GM19239 (cell line): ENCODE results near the gene CYP24A1.

Experiments
- DNase-seq: peaks from one replicate; pipeline ENCODE4 v3.0.0; 2011; ENCODE audit warnings: low spot score; ENCODE audit not compliant: insufficient read length
- FAIRE-seq: peaks from 2 replicates; lab custom pipeline; 2011; peaks lifted over from hg19 to GRCh38; lab: Jason Lieb, UNC

Gene CYP24A1

GRCh38 chr20:54204063-54204462, 30.3 kb upstream of the CYP24A1 start:
- DNase-seq (no peak), FAIRE-seq (no peak)

GRCh38 chr20:54203281-54203680, 29.5 kb upstream of the CYP24A1 start:
- no peak for FAIRE-seq
- no peak for DNase-seq

- no peak for DNase-seq
- no peak for FAIRE-seq
These were observed 27.6 kb upstream of the CYP24A1 start for GRCh38 chr20:54201268-54201846.

- FAIRE-seq (no peak), DNase-seq (no peak)
These were observed 26.9 kb upstream of the CYP24A1 start for GRCh38 chr20:54200487-54201267.

- FAIRE-seq (peak; percentile 86), DNase-seq (peak; percentile 29)
These were observed 26.0 kb upstream of the CYP24A1 start for GRCh38 chr20:54199721-54200176.

- no peak for FAIRE-seq
- no peak for DNase-seq
These were observed 25.5 kb upstream of the CYP24A1 start for GRCh38 chr20:54199283-54199682.

- FAIRE-seq (no peak), DNase-seq (no peak)
These were observed 24.1 kb upstream of the CYP24A1 start for GRCh38 chr20:54197621-54198604.

- DNase-seq (no peak), FAIRE-seq (no peak)
These were observed 22.0 kb upstream of the CYP24A1 start for GRCh38 chr20:54195483-54196472.

GRCh38 chr20:54194724-54195438, 21.1 kb upstream of the CYP24A1 start:
- FAIRE-seq: no peak
- DNase-seq: no peak

- no peak for FAIRE-seq
- DNase-seq: no peak
These were observed 20.0 kb upstream of the CYP24A1 start for GRCh38 chr20:54193817-54194216.

- no peak for DNase-seq
- no peak for FAIRE-seq
These were observed 16.4 kb upstream of the CYP24A1 start for GRCh38 chr20:54190217-54190616.

GRCh38 chr20:54189630-54190029, 15.8 kb upstream of the CYP24A1 start:
- FAIRE-seq (no peak), DNase-seq (no peak)

GRCh38 chr20:54188132-54188849, 14.5 kb upstream of the CYP24A1 start:
- no peak for FAIRE-seq
- no peak for DNase-seq

- FAIRE-seq: no peak
These were observed 11.3 kb upstream of the CYP24A1 start for GRCh38 chr20:54184904-54185626.

GRCh38 chr20:54184071-54184470, 10.3 kb upstream of the CYP24A1 start:
- DNase-seq (no peak), FAIRE-seq (no peak)

More at GRCh38 chr20:54184904-54185626, 11.3 kb upstream of the CYP24A1 start:
- no peak for DNase-seq

GRCh38 chr20:54180931-54181330, 7.1 kb upstream of the CYP24A1 start:
- no peak for FAIRE-seq

GRCh38 chr20:54179946-54180345, 6.2 kb upstream of the CYP24A1 start:
- no peak for DNase-seq
- FAIRE-seq: no peak

More at GRCh38 chr20:54180931-54181330, 7.1 kb upstream of the CYP24A1 start:
- DNase-seq: no peak
